Stimulated activated CD4-positive, alpha-beta T cell treated with anti-CD3 and anti-CD28 coated beads, Interleukin-2, amount 100 ng/mL, for 24 hours (primary cell): ENCODE data around the gene TNFSF18.
"Not testable (repeated sequence)": the region's sequence is repeated elsewhere in the genome, so short reads cannot be mapped to it uniquely, and the experiment has no call there.

Experiments
- DNase-seq, 2 donors: peaks; one replicate each; pipeline ENCODE4 v3.0.0-alpha.2; 2020

TNFSF18 gene, protein sequence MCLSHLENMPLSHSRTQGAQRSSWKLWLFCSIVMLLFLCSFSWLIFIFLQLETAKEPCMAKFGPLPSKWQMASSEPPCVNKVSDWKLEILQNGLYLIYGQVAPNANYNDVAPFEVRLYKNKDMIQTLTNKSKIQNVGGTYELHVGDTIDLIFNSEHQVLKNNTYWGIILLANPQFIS

DNA sequence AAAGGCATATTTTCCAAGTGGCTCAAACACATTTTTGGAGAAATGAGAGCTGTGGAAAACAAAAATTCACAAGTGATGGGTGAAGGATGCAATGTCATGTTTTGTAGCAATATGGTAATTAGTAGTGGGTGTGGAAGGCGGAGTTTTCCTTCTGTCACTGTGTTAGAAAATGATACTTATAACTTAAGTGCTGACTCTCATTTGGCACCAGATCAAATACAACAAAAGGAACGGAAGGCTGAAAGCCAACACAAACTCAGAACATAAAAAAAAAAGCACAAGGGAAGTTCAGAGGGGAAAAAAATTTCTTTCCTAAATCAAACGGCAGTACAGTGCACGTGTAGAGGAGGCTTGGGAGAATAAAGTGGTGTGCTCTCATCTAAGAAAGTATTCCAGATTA lies at the start of gene TNFSF18:
Gene TNFSF18 (minus strand): TSS at position 77 of the 400 bp plus-strand sequence. CDS start 45 bp downstream, at position 32.
- DNase-seq = no peak

DNA sequence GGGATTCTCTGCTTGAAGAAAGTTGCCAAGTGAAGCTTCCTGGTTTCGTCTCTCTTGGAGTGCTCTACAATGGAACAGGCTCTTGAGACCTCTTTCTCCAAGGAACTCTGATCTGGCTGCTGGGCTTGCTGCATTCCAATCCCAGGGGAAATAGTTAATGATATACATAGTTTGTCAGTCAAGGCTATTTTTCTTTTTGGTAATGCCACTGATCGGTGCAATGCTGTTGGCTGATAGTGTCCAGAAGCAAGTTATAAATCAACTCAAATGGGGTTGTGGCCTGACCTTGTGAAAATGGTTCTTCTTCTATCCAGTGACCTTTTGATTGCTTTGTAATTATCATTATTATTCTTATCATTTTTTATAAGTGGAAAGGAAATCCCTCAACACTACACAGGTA lies 48.4 kb upstream of the TNFSF18 start:
- no peak for DNase-seq

DNA sequence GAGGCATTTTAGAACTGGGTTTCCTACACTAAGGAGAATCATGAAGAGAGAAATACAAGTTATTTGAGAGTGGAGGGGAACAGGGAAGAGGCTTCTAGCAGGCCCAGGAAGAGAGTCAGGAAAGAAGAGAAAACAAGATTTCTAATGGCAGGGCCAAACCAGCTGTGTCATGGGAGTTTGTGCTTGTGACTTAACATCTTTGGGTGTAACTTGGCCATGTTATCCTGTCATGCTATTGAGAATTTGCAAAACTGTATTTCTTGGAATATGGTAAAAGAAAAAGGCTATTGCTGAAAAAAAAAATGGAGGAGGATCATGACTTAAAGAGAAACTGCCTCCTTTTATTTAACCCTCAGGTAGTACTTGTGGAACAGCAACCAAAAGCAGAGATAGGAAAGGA lies 47.4 kb upstream of the TNFSF18 start:
- no peak for DNase-seq

DNA sequence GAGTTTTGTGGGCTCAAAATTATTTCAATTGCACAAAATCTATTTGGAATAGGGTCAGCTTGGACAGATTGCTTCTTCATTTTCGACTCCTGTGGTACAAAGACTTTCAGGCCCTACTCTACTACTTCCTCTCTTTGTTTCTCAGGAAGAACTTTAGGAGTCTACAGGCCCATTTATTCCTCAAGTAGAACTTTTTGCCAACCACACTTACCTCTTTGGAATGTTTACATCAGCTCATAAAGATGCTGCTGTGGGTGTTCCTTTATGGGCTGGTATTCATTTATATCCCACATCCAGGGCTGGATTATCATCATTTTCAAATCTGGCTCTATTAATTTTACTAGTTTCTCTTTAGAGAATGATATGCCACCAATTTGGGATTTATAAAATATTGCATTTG lies 46.3 kb upstream of the TNFSF18 start:
- no peak for DNase-seq

DNA sequence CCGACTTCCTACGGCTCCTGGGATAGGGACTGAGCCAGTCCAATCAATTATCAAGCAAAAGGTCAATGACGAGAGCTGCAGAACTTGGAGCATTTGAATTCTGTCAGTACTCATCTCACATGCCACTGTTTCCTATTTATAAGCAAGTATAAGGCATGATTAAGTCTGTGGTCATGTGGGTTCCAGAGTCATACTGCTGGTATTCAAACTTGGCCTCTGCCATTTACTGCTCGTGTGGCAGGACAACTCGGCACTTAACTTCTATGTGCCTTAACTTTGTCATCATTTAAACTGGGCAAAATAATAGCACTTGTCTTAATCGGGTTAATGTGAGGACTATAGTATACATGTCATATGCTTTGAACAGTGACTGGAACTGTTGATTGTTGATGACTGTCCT lies 44.9 kb upstream of the TNFSF18 start:
- no peak for DNase-seq

DNA sequence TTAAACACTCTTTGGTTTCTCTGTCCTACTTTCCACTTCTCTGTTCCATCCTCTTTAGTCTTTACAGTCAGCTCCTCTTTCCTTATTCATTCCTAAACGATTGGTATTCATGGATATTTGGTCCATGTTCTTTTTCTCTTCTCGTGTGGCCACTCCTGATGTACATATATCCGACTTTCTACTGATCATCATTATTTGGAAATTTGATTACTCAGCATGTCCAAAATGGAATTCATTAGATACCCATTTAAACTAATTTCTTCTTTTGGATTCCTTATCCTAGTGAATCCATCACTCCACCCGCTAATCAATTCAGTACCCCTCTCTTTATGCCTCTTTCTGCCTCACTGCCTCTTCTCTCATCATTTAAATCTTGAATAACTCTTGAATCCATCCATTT lies 43.8 kb upstream of the TNFSF18 start:
- DNase-seq = no peak

DNA sequence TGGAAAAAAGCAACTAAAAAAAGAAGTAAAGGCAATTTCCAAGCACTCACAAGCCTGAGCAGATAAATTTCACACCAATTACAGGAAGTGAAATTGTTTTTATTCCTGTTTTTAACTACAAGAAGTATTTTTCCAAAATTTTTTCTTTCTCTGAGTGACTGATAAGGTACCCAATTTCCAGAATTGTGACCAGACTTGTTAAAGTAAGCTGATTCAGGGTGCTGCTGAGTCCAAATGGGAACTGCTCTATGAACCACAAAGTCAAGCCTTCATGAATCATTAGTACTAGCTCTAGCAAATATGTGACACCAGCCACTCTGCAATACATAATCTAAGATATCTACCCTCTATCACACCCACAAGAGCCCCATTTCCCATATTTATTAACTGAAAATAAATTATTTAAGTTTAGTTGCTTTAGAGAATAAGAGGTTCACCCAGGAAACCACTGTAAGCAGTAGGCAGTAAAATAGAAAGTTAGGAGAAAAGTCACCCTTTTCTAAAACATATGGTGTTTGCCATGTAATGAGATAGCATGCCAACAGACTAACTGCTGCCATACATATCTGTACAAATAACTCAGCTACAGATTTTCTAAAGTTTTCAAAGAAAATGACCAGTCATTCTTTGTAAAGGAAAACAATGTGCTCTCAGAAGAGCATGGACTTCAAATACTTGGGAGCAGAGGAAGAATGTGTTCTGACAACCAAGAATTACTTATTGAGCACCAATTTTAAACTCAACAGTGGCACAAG lies 43.1 kb upstream of the TNFSF18 start:
- no peak for DNase-seq

DNA sequence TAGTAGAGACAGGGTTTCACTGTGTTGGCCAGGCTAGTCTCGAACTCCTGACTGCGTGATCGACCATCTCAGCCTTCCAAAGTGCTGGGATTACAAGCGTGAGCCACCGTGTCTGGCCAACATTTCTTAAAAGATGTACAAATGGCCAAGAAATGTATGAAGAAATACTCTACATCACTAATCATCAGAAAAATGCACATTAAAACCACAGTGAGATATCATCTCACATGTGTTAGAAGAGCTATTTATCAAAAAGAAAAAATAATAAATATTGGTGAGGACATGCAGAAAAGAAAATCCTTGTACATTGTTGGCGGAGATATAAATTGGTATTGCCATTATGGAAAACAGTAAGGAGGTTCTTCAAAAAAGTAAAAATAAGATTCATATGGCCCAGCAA lies 33.6 kb upstream of the TNFSF18 start:
- no peak for DNase-seq

DNA sequence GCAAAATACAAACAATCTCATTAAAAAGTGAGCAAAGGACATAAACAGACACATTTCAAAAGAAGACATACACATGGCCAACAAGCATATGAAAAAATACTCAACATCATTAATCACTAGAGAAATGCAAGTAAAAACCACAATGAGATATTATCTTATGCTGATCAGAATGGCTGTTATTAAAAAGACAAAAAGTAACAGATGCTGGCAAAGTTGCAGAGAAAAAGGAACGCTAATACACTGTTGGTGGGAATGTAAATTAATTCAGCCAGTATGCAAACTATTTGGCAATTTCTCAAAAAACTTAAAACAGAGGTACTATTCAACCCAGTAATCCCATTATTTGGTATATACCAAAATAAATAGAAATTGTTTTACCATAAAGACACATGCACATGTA lies 32.2 kb upstream of the TNFSF18 start:
- DNase-seq = no peak

DNA sequence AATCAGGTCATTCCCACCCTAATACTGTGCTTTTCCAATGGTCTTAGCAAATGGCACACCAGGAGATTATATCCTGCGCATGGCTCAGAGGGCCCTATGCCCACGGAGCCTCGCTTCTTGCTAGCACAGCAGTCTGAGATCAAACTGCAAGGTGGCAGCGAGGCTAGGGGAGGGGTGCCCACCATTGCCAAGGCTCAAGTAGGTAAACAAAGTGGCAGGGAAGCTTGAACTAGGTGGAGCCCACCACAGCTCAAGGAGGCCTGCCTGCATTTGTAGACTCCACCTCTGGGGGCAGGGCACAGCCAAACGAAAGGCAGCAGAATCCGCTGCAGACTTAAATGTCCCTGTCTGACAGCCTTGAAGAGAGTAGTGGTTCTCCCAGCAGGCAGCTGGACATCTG lies 23.5 kb upstream of the TNFSF18 start:
- not testable (repeated sequence) for DNase-seq

DNA sequence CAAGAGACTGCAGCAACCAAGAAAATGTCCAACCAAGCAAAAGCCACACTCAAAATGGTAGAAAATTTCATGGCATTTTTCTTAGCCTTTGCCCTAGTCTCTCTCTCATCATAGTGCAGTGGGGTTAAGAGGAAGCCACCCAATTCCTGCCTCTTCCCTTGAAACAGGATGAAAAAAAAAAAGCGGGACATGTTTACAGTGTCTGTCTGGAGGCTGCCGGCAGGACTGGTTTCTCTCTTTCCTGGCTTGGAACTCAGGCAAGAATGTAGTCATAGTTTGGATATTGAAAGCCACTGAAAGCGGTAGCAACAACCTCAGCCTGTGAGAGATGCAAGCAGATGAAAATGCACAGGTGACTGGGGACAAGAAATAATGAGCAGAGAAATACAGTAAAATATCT lies 13.3 kb upstream of the TNFSF18 start:
- no peak for DNase-seq

DNA sequence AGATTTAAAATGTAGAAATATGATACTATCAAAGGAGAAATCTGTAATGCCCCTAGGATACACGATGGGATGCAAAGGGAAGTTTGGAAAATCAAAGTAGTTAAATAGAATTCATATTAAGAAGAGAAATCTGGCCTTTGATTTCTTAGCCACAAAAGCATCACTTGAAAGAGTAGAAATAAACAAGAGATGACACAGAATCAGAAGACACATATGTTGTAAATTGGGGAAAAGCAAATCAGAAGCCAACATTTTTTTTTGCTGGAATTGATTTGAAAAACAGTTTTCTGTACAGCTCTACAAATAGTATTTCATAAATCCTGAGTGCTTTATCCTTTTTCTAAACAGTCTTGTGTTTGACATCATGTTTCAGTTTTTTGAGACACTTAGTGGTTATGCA lies 12.4 kb upstream of the TNFSF18 start:
- no peak for DNase-seq

DNA sequence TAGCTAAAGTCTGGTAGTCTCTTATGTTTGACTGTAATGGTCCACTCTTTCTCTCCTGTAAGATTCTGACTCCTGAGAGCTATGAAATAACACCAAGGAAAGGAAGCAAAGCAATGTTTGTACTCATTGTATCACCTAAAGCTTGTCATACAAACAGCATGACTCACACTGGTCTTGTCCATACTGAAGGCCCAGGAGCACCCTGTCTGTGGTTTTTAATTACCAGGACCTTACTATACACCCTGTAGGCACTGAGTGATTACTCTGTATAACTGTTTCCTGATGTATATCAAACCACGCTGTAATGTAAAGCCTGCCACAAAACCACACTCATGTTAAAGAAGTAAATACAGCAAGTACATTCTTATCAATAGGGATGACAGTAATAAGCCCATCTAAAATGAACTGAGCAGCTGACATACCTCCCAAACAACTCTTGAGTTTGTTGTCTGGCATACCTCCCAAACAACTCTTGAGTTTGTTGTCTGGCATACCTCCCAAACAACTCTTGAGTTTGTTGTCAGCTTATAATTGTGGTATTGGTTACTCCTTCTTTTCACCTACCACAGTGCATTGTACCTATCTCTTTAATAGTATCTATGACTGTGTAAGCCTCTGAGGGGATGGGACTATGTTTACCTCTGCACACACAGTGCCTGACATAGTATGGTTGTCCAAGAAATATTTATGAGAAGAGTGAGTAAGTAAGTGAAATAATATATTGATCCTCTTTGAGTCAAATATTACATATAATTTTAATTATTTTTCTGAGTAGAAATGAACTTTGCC lies 11.6 kb upstream of the TNFSF18 start:
- no peak for DNase-seq

DNA sequence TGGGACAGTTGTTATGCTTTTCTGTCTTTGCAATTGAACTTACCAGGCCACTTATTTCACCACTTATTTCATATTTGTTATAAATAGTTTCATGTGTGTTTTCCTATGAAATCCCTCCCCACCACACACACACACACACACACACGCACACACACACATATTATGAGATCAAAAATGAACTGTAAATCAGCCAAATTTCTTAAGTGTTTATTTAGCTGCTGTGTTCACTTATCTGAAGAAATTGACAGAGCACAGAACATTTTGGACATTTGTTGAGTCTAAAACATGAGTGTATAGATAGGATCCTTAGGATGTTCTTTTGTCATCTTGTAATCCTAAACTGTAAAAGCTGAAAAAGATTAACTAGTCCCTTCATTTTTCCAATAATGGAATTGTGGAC lies 7.8 kb upstream of the TNFSF18 start:
- DNase-seq = no peak

DNA sequence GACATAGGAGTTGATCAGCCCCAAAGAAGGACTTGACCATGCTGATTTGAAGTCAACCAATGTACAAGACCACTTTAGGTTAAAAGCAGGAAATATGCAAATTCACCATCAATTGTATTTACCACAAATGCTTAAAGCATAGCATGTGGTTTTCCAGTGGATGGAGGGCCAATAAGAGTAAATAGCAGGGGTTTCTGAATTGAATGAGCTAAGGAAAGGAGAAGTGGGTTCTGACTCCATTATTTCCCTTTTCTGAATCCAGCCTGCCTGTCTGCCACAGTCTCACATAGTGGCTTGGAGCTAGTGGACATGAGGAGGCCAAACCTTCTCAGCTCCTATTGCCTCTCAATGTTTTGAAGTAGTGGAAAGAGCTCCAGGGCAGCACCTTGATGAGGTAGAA lies 7.2 kb upstream of the TNFSF18 start:
- DNase-seq = no peak

DNA sequence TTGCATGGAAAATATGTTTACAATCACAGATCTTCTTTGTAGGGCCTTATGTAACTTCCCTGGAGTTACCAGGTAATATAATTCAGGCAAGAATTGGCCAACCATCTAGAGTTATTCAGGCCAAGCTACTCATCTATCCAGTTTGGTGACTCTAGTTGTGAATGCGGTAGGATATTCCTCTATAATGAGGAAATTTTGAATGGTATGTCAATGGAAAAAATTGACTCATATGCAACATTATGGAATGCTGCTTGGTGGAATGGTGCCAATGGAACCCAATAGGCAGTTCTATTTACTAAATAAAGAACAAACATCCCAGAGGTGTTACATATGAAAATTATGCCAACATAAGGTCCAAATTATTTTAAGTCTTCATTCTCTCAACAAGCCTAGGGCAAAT lies 5.6 kb upstream of the TNFSF18 start:
- DNase-seq = no peak

DNA sequence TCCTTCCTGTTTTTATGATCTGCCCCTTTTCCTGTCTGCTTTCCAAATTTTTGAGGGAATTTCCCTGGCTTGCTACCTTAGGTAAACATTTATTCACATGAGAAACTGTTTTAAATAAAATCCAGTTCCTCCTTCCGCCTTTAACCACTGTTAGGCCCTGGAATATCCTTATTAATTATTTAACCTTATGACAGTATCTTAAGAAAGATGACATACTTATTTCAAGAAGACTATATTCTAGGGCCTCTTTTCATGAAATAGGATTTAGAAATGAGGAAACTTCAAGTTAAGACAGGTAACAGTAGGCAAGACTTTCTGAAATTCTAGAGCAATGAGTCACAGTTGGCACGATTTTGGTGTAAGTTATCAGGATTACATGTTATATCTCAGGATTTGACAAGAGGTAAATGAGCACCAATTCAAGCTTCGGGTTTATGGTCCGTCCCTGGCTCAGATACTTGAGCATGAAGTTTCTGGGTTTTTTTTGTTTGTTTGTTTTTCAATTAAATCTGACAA lies 2.0 kb upstream of the TNFSF18 start:
- DNase-seq = no peak

DNA sequence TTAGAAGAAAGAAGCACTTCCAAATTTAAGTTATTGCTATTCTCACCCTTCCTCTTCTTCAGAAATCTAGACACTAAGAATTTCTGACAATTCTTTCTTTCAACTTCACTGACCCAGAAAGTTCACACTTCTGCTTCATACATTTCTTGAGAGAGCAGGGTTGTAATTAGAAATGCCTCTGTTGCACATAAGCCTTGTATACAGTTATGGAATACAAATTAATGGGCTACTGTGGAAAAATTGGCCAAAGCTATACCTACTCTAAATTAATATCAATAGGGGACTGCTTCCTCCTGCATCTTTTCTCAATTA lies 1.5 kb downstream of the TNFSF18 start:
- no peak for DNase-seq

DNA sequence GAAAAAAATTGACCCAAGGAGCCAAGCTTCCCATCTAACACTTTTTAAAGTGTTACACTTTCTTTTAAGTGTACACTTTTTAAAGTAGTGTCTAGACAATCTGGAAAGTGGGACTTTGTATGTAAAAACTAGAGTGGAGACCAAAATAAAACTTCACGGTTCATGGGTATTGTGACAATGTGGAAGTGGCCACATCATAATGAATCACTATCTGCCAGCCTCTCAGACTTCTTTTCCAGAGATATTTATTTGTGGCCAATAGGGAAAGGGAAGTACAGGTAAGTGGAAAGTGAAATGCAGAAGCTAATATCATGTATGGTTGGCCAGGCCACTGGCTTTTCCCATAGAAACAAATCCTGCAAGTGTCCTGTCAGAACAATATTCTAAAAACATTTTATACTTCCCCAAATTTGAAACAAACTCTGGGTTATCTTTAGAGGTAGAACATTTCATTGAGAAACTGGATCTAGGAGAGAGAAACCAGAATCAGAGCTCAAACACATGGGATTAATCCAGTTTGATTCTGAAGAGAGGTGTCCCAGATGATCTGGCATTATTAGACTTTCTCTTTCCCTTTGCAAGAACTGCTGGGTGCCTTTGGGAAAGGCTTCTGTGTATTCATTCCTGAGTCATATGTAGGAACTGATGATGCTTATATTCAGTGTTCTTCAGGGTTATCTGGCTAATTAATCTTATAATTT lies 2.0 kb downstream of the TNFSF18 start:
- DNase-seq = no peak

DNA sequence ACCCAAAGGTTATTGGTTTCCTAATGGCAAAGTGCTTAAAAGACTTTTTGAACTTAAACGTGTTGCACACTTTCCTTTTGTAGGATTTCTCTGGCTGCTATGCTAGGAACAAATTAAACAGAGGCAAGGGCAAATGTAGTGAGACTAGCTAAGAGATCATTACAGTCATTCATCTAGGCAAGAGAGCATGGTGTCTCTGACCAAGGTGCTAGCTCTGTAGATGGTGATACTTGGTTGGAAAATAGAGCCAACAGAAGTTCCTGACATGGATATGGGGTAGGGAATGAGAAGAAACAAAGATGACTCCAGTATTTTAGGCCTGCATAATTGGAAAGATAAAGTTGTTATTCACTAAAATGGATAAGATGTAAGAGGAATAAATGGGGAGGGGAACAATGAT lies 6.1 kb downstream of the TNFSF18 start:
- no peak for DNase-seq

DNA sequence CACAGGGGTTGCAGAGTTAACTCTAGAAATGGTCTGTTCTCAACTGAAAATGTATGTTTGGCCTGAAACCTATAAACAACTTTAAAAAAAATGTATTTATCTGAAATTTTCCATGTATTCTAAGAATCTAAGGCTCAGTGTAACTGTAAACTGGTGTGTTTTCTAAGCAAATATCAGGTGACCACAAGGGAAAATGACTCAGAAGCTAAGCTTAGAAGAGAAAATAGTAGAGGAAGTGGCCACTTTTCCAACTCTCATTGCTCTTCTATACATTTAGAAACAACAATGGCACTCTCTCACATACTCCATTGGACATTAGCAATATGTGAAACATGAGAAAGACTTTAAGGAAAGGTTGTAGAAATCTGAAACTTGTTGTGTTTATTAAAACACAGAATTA lies 7.5 kb downstream of the TNFSF18 start:
- no peak for DNase-seq

DNA sequence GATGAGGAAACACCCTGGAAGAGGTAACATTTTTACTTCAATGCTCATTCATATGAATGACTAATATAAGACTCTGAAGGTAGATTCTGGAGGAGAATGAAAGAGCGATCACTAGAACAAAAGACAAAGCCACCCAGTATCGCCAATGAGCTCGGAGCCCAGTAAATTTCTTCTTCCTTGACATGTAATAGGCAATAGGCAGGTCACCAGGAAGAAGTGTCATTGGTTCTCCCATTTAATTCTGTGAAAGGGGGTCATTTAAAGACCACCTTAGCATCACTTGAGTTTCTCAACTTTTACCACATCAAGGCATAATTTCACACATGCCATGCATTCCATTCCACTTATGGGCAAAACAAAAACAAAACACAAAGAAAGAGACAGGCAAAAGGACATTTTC lies 7.9 kb downstream of the TNFSF18 start:
- DNase-seq = no peak

DNA sequence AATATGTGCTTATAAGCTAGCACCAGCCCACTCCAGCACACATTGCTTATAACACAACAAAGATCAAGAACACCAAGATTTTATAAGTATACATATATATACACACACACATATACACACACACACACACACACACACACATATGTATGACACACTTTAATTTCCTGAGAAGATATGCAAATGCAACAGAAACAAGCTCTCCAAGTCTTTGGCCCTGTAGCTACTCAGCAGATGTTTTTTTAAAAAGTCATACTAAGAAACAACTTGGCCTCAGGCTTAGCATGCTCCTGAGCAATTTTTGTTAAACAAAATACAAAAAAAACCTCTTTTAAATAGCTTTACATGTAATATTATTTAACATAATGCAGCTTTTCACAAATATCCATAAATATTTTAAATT lies 11.1 kb downstream of the TNFSF18 start:
- DNase-seq = no peak
